Measurements from ENCODE around the gene JMJD1C. TPM values are rescaled to one million over a fixed set of nuclear protein-coding genes. Genes with fewer than 3 reads are reported as not detected.

JMJD1C gene
- total RNA-seq, 1 experiment from 2014 or later, result 112 TPM

GRCh38 chr10:63436225-63436624, 29.6 kb downstream of the JMJD1C start:
- H3K36me3 ChIP-seq, result no peaks in the 10 kb centered on the region
- no peak overlapping the region for H3K27ac ChIP-seq

GRCh38 chr10:63434866-63435854, 30.6 kb downstream of the JMJD1C start:
- Histone ChIP-seq H3K4me1 (peaks cover 6% of the 10 kb centered on the region), H3K36me3 (no peaks in the 10 kb centered on the region), H3K4me3 (no peak overlapping the region), H3K9me3 (replicated peaks) (no peaks in the 10 kb centered on the region), H3K27ac (no peak overlapping the region), H3K27me3 (no peaks in the 10 kb centered on the region)
- DNase-seq, result no peak

More at GRCh38 chr10:63436225-63436624, 29.6 kb downstream of the JMJD1C start:
- H3K4me1 ChIP-seq, result no peaks in the 10 kb centered on the region; the same call in 1 of the 2 replicates
- no peak overlapping the region for H3K4me3 ChIP-seq
- H3K9me3 ChIP-seq (replicated peaks), result no peaks in the 10 kb centered on the region
- no peaks in the 10 kb centered on the region for H3K27me3 ChIP-seq
- DNase-seq, result no peak

GRCh38 chr10:63431962-63432797, 33.6 kb downstream of the JMJD1C start:
- no peak overlapping the region for H3K27ac ChIP-seq
- no peak overlapping the region for H3K4me3 ChIP-seq
- DNase-seq, result no peak
- H3K27me3 ChIP-seq, result no peaks in the 10 kb centered on the region
- H3K4me1 ChIP-seq, result peaks cover 9% of the 10 kb centered on the region
- H3K36me3 ChIP-seq, result no peaks in the 10 kb centered on the region
- H3K9me3 ChIP-seq (replicated peaks), result no peaks in the 10 kb centered on the region

GRCh38 chr10:63430999-63431356, 34.8 kb downstream of the JMJD1C start:
- no peak overlapping the region for H3K4me3 ChIP-seq
- no peak for DNase-seq
- no peaks in the 10 kb centered on the region for H3K27me3 ChIP-seq
- H3K27ac ChIP-seq, result no peak overlapping the region
- no peaks in the 10 kb centered on the region for H3K9me3 ChIP-seq (replicated peaks)
- peaks cover 9% of the 10 kb centered on the region for H3K4me1 ChIP-seq
- no peaks in the 10 kb centered on the region for H3K36me3 ChIP-seq

- peaks cover 9% of the 10 kb centered on the region for H3K4me1 ChIP-seq
- H3K27me3 ChIP-seq, result no peaks in the 10 kb centered on the region
- no peak overlapping the region for H3K4me3 ChIP-seq
- DNase-seq, result no peak
- H3K36me3 ChIP-seq, result no peaks in the 10 kb centered on the region
- no peak overlapping the region for H3K27ac ChIP-seq
- no peaks in the 10 kb centered on the region for H3K9me3 ChIP-seq (replicated peaks)
Measured at GRCh38 chr10:63430091-63430998, 35.4 kb downstream of the JMJD1C start.

GRCh38 chr10:63429281-63429680, 36.5 kb downstream of the JMJD1C start:
- H3K9me3 ChIP-seq (replicated peaks), result no peaks in the 10 kb centered on the region
- no peak for DNase-seq
- H3K27me3 ChIP-seq, result no peaks in the 10 kb centered on the region
- peaks cover 9% of the 10 kb centered on the region for H3K4me1 ChIP-seq
- no peak overlapping the region for H3K4me3 ChIP-seq
- no peak overlapping the region for H3K27ac ChIP-seq
- H3K36me3 ChIP-seq, result no peaks in the 10 kb centered on the region

- no peak overlapping the region for H3K4me3 ChIP-seq
- no peak overlapping the region for H3K27ac ChIP-seq
- H3K4me1 ChIP-seq, result peaks cover 9% of the 10 kb centered on the region
- H3K27me3 ChIP-seq, result no peaks in the 10 kb centered on the region
- no peaks in the 10 kb centered on the region for H3K36me3 ChIP-seq
- no peaks in the 10 kb centered on the region for H3K9me3 ChIP-seq (replicated peaks)
- no peak for DNase-seq
Measured at GRCh38 chr10:63427013-63427412, 38.8 kb downstream of the JMJD1C start.

GRCh38 chr10:63425512-63425911, 40.3 kb downstream of the JMJD1C start:
- no peak for DNase-seq
- Histone ChIP-seq H3K9me3 (replicated peaks) (no peaks in the 10 kb centered on the region), H3K4me3 (no peak overlapping the region), H3K27ac (no peak overlapping the region), H3K4me1 (peaks cover 6% of the 10 kb centered on the region), H3K27me3 (no peaks in the 10 kb centered on the region), H3K36me3 (no peaks in the 10 kb centered on the region)

- no peak overlapping the region for H3K27ac ChIP-seq
- no peaks in the 10 kb centered on the region for H3K9me3 ChIP-seq (replicated peaks)
- no peaks in the 10 kb centered on the region for H3K36me3 ChIP-seq
- H3K27me3 ChIP-seq, result no peaks in the 10 kb centered on the region
- H3K4me1 ChIP-seq, result no peaks in the 10 kb centered on the region
- DNase-seq, result no peak
- H3K4me3 ChIP-seq, result no peak overlapping the region
Measured at GRCh38 chr10:63424576-63424975, 41.2 kb downstream of the JMJD1C start.

GRCh38 chr10:63423494-63423893, 42.3 kb downstream of the JMJD1C start:
- no peaks in the 10 kb centered on the region for H3K36me3 ChIP-seq
- DNase-seq, result no peak
- H3K27ac ChIP-seq, result no peak overlapping the region
- no peaks in the 10 kb centered on the region for H3K4me1 ChIP-seq
- H3K27me3 ChIP-seq, result no peaks in the 10 kb centered on the region
- no peak overlapping the region for H3K4me3 ChIP-seq
- no peaks in the 10 kb centered on the region for H3K9me3 ChIP-seq (replicated peaks)

- DNase-seq, result no peak
- Histone ChIP-seq H3K36me3 (no peaks in the 10 kb centered on the region), H3K4me1 (peaks cover under 1% of the 10 kb centered on the region; the same call in 1 of the 2 replicates), H3K9me3 (replicated peaks) (no peaks in the 10 kb centered on the region), H3K27ac (no peak overlapping the region), H3K4me3 (no peak overlapping the region), H3K27me3 (no peaks in the 10 kb centered on the region)
Measured at GRCh38 chr10:63421591-63421990, 44.2 kb downstream of the JMJD1C start.

- DNase-seq, result peak in 1 of 2 experiments; percentile 11
- H3K4me3 ChIP-seq, result no peak overlapping the region
- no peaks in the 10 kb centered on the region for H3K36me3 ChIP-seq
- H3K4me1 ChIP-seq, result peaks cover 3% of the 10 kb centered on the region; the same call in 1 of the 2 replicates
- no peak overlapping the region for H3K27ac ChIP-seq
- H3K27me3 ChIP-seq, result no peaks in the 10 kb centered on the region
- H3K9me3 ChIP-seq (replicated peaks), result no peaks in the 10 kb centered on the region
Measured at GRCh38 chr10:63416376-63416775, 49.4 kb downstream of the JMJD1C start.

- peak in 1 of 2 experiments; percentile 12 for DNase-seq
- Histone ChIP-seq H3K36me3 (no peaks in the 10 kb centered on the region), H3K4me1 (peaks cover 3% of the 10 kb centered on the region; the same call in 1 of the 2 replicates), H3K4me3 (no peak overlapping the region), H3K27me3 (no peaks in the 10 kb centered on the region), H3K27ac (no peak overlapping the region), H3K9me3 (replicated peaks) (no peaks in the 10 kb centered on the region)
Measured at GRCh38 chr10:63415640-63416244, 50.0 kb downstream of the JMJD1C start.

All from SJCRH30 (cell line).